ENCODE measurements around the gene MIEN1.

GRCh38 chr17:39752241-39752881 lies 22.0 kb upstream of the MIEN1 start:
- TF ChIP-seq POLR2A (IDR thresholded peaks at IDR 0.05) (no peak), CTCF (IDR thresholded peaks at IDR 0.05) (no peak)

All from upper lobe of left lung (tissue), 4 donors.